ENCODE results near the gene MSL1.

The MSL1 gene

GRCh38 chr17:40098846-40099618, 22.7 kb upstream of the MSL1 start:
- H3K4me1 Mint-ChIP-seq = peaks cover 94% of the 10 kb centered on the region
- ATAC-seq (peak; percentile 64), DNase-seq (peak; percentile 96)
- H3K27ac Mint-ChIP-seq = peak overlapping the region; percentile 93 to 94
- H3K27me3 Mint-ChIP-seq = no peaks in the 10 kb centered on the region
- H3K4me3 Mint-ChIP-seq = peak overlapping the region; percentile 82 to 84
- no peaks in the 10 kb centered on the region for H3K9me3 Mint-ChIP-seq

DNA sequence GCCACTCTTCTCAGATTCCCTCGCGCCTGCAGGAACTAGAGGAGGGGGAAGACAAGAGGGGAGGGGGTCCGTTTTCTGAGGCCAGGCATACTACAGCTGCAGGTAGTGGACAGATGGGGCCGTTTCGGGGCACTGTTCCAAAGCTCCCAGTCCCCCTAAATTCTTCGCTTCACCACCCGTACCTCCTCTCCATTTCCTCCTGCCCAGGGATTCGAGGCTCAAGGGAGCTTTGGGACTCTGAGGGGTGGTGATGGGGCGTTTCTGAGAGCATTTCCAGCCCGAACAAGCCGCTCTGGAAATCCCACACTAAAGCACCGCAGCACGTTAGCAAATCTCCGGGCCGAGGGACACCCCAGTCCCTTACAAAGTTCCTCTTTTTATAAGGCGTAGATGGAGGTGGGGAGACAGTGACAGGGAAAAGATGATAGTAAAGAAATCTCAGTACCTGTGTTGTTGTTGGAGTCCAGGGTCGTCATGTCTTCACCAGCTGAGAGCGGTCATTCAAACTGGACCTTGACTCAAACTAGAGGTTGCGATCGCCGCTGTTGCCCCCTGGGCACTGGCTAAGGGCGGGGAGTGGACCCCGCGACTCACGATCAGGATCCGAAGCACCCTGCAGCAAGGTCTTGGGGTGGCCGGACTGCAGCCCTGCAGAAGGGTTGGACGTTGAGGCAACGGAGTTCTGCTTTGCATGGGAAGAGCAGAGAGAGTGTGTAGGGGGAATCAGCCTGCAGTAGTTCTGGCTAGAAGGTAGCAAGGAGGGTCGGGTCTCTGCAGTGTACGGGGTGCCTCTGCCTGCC, 22.0 kb upstream of the MSL1 start:
- ATAC-seq (no peak), DNase-seq (no peak)
- peak overlapping the region; percentile 13 to 93 for H3K27ac Mint-ChIP-seq
- peaks cover 98% of the 10 kb centered on the region for H3K4me1 Mint-ChIP-seq
- H3K9me3 Mint-ChIP-seq = no peaks in the 10 kb centered on the region
- peak overlapping the region; percentile 82 to 84 for H3K4me3 Mint-ChIP-seq
- no peaks in the 10 kb centered on the region for H3K27me3 Mint-ChIP-seq

DNA sequence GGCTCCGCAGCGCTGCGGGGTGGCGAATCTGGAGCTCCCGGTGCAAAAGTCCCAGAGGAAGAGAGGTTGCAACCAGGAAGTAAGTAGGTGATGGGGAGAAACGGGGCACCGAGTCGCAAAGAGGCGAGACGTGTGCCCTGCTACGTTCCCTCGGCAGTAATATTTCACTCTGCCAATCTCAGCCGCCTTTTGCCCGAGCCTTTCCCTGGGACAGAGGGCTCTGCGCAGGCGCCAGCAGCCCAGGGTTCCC, 21.4 kb upstream of the MSL1 start, which contains the start of gene NR1D1:
Gene NR1D1 (minus strand): TSS at position 171 of the 250 bp plus-strand sequence. CDS start 495 bp downstream, outside the sequence.
- ATAC-seq = no peak
- H3K4me1 Mint-ChIP-seq = peaks cover 98% of the 10 kb centered on the region
- peak within 1 kb of the TSS; percentile 75 to 93 for H3K27ac Mint-ChIP-seq

DNA sequence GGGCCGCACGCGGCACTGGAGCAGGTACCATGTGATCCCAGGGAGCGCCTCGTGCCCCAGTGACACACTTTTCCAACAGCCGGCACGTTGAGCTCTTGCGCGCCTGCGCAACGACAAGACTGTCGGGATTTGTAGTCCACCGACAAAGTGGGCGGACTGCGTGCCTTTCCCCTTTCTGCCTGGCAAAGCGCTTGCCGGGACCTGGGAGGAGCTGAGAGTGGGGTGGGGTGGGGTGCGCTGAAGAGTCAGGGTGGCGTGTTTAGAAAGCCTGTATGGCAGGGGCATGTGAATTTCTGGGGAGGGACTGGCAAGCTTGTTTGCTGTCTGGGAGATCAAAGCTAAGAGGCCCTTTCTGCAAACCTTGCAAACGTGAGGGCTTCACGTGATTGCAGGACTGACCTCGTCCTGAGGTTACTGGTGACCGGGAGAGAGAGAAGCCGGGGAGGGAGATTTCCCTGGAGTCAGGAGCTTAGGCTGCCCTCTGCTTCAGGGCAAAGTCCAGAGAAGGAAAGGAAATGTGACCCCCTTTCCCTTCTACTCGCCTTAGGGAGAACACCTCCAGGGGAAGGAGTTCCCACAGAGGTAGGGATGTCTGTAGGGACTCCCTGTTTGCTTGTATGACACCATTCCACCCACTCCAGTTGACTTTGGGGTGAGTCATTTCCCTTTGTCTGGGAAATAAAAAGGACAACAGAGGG, 21.0 kb upstream of the MSL1 start:
- no peaks in the 10 kb centered on the region for H3K9me3 Mint-ChIP-seq

More for the DNA sequence above, 21.4 kb upstream of the MSL1 start, which contains the start of gene NR1D1:
- no peaks in the 10 kb centered on the region for H3K27me3 Mint-ChIP-seq
- DNase-seq = no peak
- H3K9me3 Mint-ChIP-seq = no peaks in the 10 kb centered on the region
- peak within 1 kb of the TSS; percentile 82 to 84 for H3K4me3 Mint-ChIP-seq

GRCh38 chr17:40101367-40102210, 20.2 kb upstream of the MSL1 start:
- no peaks in the 10 kb centered on the region for H3K27me3 Mint-ChIP-seq
- H3K4me1 Mint-ChIP-seq = peaks cover 98% of the 10 kb centered on the region
- H3K27ac Mint-ChIP-seq = peak overlapping the region; percentile 65 to 75
- ATAC-seq = no peak
- H3K9me3 Mint-ChIP-seq = no peaks in the 10 kb centered on the region
- no peak for DNase-seq
- H3K4me3 Mint-ChIP-seq = peak overlapping the region; percentile 82 to 84

More for the DNA sequence above, 21.0 kb upstream of the MSL1 start:
- Mint-ChIP-seq H3K4me1 (peaks cover 98% of the 10 kb centered on the region), H3K27ac (peak overlapping the region; percentile 74 to 75), H3K4me3 (peak overlapping the region; percentile 82 to 84), H3K27me3 (no peaks in the 10 kb centered on the region)
- peak; percentile 5 for ATAC-seq
- peak; percentile 79 to 88 for DNase-seq

DNA sequence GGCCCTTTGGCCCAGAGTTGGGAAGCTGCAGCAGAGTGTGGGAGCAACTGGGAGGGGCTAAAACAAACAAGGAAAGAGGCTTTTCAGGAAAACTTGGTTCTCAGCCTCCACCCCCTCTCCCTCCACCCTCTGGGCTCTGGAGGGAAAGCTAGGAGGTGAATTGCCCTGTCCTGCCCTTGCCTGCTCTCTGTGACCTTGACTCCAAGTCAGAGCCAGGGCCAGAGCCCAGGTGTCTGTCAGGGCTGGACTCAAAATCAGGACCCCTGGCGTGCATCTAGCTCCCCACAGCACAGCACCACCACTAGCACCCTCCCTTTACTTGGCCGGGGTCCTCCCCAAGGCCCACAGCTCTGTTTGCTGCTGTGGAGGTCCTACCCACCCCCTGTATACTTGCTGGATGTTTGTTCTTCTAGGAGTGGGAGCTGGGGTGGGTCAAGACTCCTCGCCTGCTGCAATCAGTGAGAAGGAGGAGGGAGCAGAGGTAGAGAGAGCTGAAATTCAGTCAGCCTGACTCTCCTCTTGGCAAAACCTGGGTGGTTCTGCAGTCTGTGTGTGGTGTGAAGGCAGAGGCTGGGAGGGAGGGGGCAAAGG, 18.6 kb upstream of the MSL1 start:
- no peak overlapping the region for H3K27ac Mint-ChIP-seq
- H3K4me3 Mint-ChIP-seq = peak overlapping the region; percentile 40 to 41
- no peaks in the 10 kb centered on the region for H3K9me3 Mint-ChIP-seq
- ATAC-seq (no peak), DNase-seq (no peak)
- H3K4me1 Mint-ChIP-seq = peaks cover 98% of the 10 kb centered on the region
- no peaks in the 10 kb centered on the region for H3K27me3 Mint-ChIP-seq

DNA sequence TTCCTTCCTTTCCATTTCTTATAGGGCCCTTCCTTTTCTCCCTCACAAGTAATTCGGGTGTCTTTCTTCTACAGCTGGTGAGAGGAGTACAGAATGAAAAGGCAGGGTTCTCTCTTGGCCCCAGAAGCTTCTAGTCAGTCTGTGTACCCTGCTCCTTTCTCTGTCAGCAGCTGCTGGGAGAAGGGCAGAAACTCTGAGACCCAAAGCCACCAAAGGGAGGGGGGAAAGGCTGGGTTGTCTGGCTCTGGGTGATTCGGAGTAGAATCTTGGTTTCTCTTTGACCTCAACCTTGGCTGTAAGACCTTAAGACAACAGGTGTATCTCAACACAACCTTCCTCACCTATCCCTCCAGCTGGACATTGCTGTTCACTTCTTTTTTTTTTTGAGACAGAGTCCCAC, 18.1 kb upstream of the MSL1 start:
- Mint-ChIP-seq H3K27ac (no peak overlapping the region), H3K4me1 (peaks cover 97% of the 10 kb centered on the region), H3K27me3 (no peaks in the 10 kb centered on the region), H3K4me3 (peak overlapping the region; percentile 40 to 41), H3K9me3 (no peaks in the 10 kb centered on the region)
- no peak for DNase-seq
- no peak for ATAC-seq

DNA sequence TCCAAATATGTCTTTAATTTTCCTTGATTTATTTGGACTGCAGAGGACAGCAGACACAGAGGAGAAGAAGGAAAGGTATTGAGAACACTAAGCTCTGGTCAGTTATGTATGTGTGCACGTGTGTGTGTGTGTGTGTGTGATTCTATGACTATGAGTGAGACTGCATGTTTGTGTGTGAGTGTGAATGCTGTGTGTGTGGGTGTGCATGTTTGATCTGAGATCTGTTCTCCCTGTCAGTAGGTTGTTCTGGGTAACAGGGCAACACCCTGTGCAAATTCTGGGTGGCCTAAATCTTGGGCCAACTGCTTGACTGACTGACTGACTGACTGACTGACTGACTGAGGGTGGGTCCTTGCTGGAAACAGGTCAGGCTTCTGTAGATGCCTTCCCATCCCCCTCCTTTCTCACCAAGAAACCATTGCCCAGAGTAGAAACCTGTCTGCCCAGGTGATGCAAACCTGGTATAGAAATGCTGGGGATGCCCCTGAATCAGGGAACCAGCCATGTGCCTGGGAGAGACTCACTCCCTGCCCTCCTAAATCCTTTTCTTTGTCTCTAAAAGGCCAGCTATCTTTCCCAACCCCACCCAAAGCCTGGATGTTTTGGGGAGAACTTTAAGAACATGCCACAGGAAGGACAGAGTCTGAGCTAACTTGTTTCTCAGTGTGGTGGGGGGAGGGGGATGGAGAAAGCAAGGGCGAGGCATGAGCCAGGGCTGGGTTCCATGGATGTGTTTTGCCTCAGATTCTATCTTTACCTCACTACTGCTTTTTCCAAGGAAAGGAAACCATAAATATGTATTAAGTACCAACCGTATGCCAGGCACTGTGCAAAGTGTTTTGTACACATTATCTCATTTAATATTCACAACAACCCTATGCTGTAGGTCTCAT, 16.9 kb upstream of the MSL1 start:
- no peak for DNase-seq
- peaks cover 92% of the 10 kb centered on the region for H3K4me1 Mint-ChIP-seq

GRCh38 chr17:40105861-40106759, 15.7 kb upstream of the MSL1 start:
- Mint-ChIP-seq H3K27me3 (no peaks in the 10 kb centered on the region), H3K4me1 (peaks cover 92% of the 10 kb centered on the region), H3K27ac (no peak overlapping the region), H3K9me3 (no peaks in the 10 kb centered on the region), H3K4me3 (peak overlapping the region; percentile 0 to 76)
- no peak for ATAC-seq
- DNase-seq = no peak

More for the DNA sequence above, 16.9 kb upstream of the MSL1 start:
- Mint-ChIP-seq H3K9me3 (no peaks in the 10 kb centered on the region), H3K27ac (peak overlapping the region in 1 of 2 donors; percentile 2), H3K4me3 (peak overlapping the region; percentile 1 to 4), H3K27me3 (no peaks in the 10 kb centered on the region)
- peak; percentile 1 for ATAC-seq

GRCh38 chr17:40106760-40107521, 14.8 kb upstream of the MSL1 start:
- H3K4me1 Mint-ChIP-seq = peaks cover 92% of the 10 kb centered on the region
- DNase-seq = no peak
- peak overlapping the region; percentile 66 to 85 for H3K27ac Mint-ChIP-seq
- H3K27me3 Mint-ChIP-seq = no peaks in the 10 kb centered on the region
- peak overlapping the region; percentile 61 to 76 for H3K4me3 Mint-ChIP-seq
- ATAC-seq = no peak
- no peaks in the 10 kb centered on the region for H3K9me3 Mint-ChIP-seq

DNA sequence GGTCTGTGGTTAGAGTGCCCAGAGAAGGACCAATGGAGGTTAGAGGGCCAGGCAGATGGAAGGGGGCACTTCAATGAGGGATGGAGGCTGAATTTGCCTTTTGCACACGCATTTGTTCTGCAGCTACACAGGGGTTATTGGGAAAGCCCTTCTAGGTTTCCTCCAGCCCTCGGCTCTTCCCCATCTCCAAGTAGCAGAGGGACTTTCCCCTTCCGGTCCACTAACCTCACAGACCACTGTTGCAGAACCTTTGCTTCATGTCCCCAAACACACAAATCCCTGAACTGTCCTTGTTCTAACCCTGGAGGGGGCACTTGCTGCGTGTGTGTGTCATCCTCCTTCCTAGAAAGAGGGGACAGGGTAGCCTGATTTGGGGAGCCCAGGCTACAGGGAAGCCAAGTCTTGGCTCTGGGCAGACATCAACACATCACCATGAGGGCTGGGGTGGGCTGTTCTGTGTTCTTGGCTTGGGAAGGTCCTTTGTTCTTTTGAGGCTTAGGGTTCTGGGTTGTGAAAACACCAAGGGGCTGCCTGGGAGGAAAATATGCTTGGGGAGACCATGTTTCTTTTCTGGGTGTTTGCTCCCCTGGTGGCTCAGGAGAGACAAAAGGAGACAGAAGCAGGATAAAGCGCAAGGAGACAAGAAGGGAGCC, 14.1 kb upstream of the MSL1 start:
- H3K4me3 Mint-ChIP-seq = peak overlapping the region; percentile 74 to 76
- H3K4me1 Mint-ChIP-seq = peaks cover 94% of the 10 kb centered on the region
- ATAC-seq (peak; percentile 21), DNase-seq (peak in 1 of 2 donors; percentile 34)
- H3K27me3 Mint-ChIP-seq = no peaks in the 10 kb centered on the region
- H3K27ac Mint-ChIP-seq = peak overlapping the region; percentile 85 to 97
- no peaks in the 10 kb centered on the region for H3K9me3 Mint-ChIP-seq
